Stimulated activated CD8-positive, alpha-beta memory T cell treated with anti-CD3 and anti-CD28 coated beads, Interleukin-7, amount 100 ng/mL, for 48 hours (primary cell): Measurements from ENCODE around the gene LRRC45.
A peak's percentile ranks its signal among the peaks of the same experiment; 100 is the strongest.

ENCODE experiments used
- DNase-seq, 2 donors: peaks; one replicate each; pipeline ENCODE4 v3.0.0-alpha.2; 2020; ENCODE audit warnings: low read depth in 1 of 2; ENCODE audit errors: extremely low read depth in 1 of 2

The LRRC45 gene

DNA sequence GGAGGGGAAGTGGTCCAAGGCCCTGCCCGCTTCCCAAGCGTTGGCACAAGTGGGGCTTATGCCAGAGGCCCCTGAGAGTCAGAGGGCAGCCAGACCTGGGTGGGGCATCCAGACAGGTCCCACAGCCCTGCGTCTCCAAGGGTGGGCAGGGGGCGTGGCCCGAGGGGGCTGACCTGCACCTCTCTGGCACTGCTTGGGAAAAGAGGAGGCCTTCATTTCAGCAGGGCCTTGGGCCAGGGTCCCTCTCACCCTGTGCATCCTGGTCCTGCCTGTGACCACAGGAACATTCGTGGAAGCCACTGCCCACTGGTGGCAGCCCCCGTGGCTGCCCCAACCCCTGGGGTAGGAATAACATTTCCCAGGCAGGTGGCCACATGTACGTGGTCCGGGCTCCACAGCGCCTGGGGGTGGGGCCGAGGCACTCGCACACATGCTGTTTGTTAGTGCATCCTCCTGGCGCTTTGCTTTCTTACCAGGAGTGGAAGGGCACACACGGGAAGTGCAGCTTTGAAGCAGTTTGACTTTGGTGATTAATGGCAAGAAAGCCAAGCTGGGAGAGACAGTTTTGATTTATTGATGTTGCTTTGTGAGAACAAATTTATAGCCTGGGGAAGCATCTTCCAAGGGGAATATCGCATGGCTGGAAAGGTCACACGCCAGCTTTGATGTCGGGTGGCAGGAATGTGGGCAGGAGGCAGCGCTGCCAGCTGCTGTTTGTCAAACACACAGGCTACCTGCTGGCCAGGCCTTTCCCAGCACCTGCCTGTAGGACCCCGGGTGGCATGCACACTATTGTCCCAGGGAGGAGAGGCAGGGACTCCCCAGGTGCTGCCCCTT is 4.7 kb upstream of the LRRC45 start:
- DNase-seq = no peak

- DNase-seq = no peak
Observed at GRCh38 chr17:82018989-82019689, 4.0 kb upstream of the LRRC45 start.

GRCh38 chr17:82019690-82020571 is 3.2 kb upstream of the LRRC45 start:
- DNase-seq = peak in 1 of 2 donors; percentile 55

DNA sequence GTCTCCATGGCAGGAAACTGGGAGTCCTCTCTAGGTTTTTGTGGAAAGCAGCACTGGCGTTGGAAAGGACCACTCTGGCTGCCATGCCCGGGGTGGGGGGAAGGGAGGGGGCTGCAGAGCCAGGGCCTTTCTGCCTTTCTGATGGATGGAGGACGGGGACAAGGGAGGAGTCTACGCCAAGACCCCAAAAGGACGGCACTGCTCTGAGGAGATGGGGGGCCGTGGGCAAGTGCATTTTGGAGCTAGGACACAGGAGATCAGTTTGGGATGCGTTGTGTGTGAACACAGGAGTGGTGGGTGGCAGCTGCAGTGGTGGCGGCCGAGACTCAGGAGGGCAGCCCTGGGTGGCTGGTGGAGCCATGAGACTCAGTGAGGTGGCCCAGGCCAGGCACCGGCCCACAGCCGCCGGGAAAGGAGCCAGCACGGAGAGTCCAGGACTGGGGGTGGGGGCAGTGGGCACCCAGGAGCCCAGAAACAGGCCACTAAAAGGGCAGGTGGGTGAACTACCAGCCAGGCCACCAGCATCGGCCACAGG is 2.5 kb upstream of the LRRC45 start:
- DNase-seq = no peak

GRCh38 chr17:82021107-82021899 is 1.8 kb upstream of the LRRC45 start:
- peak in 1 of 2 donors; percentile 47 for DNase-seq

DNA sequence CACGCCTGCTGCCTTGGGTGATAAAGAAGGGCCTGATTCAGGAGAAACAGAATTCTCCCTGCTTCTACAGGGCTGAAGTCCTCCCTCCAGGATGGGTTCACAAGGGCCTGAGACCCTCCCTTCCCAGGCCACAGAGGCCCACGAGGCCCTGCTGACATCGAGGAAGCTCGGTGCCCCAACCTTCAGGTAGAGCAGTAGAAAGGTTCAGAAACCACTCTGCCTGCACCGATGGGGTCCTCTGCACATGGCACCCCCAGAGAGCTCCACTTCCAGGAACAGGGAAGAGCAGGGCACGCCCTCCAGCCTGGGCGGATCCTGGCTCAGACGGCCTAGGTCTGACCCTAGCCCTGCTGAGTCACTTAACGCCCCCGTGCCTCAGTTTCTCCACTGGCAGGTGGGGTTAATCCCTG is 1.2 kb upstream of the LRRC45 start:
- no peak for DNase-seq

DNA sequence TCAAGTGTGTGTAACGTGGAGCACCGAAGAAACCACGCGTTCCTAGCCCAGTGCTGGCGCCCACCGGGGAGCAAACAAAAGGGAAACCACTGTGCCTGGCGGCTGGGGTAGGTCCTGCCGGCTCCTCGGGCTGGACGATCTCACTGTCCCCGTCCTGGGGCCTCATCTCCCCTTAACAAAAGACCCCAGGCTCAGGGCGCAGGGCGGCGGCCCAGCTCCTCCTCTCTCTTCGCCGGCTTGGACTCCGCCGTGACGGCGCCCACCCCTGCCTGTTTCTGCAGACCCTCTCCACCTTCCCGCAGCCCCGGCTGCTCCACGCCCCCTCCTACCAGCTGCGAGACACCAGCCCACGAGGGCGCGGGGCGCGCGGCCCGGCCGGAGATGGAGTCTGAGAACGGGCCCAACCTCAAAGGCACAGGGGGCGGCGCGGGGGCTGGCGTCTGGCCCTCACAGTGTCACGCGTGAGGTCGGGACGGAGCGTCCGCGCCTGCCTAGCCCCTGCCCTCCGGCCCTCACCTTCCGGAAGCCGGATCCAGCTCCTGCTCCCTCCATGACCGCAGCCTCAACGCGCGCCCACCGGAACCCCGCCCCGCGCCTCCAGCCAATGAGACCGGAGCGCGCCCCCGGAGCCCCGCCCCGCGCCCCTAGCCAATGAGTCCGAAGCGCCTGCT is 660 bp upstream of the LRRC45 start, which contains the start of gene CENPX:
Gene CENPX (minus strand): TSS at position 569 of the 671 bp plus-strand sequence. CDS start 17 bp downstream, at position 552.
- no peak for DNase-seq

DNA sequence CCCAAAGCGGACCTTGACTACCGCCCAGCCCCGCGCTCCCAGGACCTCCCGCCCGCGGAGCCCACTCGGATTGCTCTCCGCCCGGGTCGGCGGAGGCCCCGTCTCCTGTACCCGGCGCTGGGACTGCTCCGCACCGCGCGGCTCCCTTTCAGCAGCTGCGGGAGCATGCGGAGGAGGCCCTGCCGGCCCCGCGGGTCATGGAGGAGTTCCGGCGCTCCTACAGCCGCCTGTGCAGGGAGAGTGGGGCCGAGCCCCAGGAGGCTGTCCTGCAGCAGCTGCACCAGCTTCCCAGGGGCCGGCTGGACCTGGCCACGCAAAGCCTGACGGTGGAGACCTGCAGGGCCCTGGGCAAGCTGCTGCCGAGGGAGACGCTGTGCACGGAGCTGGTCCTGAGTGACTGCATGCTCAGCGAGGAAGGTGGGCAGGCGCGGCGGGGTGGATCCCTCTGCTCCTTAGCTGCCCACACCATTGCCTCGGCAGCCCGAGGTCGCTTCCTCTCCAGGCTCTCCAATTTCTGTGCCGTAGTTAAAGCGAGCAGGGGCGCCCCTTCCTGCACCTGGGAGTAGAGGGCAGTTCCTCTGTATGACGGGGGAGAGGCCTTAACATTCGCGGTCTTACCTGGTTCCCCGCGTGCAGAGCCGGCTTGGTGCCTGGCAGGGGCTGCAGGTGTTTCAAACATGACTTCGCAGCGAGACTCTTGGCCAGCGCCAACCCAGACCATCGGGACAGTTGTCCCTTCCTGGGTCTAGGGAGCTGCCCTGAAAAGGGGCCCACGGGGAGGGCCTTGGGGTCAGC is 539 bp downstream of the LRRC45 start:
- DNase-seq = no peak

DNA sequence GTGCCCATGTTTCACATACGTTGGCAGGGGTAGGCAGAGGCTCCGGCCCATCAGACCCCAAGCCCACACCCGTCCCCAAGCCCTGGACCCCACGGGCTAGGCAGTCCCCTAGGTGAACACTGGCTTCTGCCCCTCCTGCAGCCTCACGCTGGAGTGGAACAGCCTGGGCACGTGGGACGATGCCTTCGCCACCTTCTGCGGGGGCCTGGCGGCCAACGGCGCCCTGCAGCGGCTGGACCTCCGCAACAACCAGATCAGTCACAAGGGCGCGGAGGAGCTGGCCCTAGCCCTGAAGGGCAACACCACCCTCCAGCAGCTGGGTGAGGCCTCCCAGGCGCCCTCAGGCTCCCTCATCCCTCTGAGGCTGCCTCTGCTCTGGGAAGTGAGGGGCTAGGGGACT is 1.8 kb downstream of the LRRC45 start:
- no peak for DNase-seq

GRCh38 chr17:82025401-82026107 is 2.4 kb downstream of the LRRC45 start:
- no peak for DNase-seq

- no peak for DNase-seq
Observed at GRCh38 chr17:82028246-82028645, 5.1 kb downstream of the LRRC45 start.

GRCh38 chr17:82028966-82029365 is 5.9 kb downstream of the LRRC45 start:
- DNase-seq = no peak

GRCh38 chr17:82029391-82029790 is 6.3 kb downstream of the LRRC45 start:
- DNase-seq = no peak

DNA sequence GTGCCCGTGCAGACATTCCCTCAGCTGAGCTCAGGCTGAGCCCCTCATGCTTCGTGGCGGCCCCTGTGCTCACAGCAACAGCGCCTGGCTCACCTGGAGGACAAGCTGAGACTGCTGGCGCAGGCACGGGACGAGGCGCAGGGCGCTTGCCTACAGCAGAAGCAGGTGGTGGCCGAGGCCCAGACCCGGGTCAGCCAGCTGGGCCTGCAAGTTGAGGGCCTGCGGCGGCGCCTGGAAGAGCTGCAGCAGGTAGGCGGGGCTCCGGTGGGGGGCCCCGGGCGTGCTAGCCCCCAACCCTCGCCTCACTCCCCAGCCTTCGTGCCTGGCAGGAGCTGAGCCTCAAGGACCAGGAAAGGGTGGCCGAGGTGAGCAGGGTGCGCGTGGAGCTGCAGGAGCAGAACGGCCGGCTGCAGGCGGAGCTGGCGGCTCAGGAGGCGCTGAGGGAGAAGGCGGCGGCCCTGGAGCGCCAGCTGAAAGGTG is 6.9 kb downstream of the LRRC45 start:
- DNase-seq = no peak

GRCh38 chr17:82030470-82031302 is 7.6 kb downstream of the LRRC45 start:
- DNase-seq = peak; percentile 64 to 66

- no peak for DNase-seq
Observed at GRCh38 chr17:82031303-82031884, 8.3 kb downstream of the LRRC45 start, which contains the start of gene RAC3. TSS of gene RAC3 (plus strand) at chr17:82031678. CDS start at chr17:82031762, 84 bp downstream.
